ENCODE results near the gene ARPP21. TPM values are rescaled to one million over a fixed set of nuclear protein-coding genes. Genes with fewer than 3 reads are reported as not detected.
"Not testable (repeated sequence)": the region's sequence is repeated elsewhere in the genome, so short reads cannot be mapped to it uniquely, and the experiment has no call there.

The ARPP21 gene
- total RNA-seq, 3 donors from 2014 or later, result 0.29 to 1.9 (median 0.46) TPM

GRCh38 chr3:35598804-35599203 is 40.5 kb upstream of the ARPP21 start:
- TF ChIP-seq CTCF (IDR thresholded peaks at IDR 0.05), result no peak
- H3K9me3 ChIP-seq, result no peaks in the 10 kb centered on the region
- no peaks in the 10 kb centered on the region for H3K36me3 ChIP-seq (ENCODE audit: low read depth)
- ATAC-seq, result no peak
- no peaks in the 10 kb centered on the region for H3K4me1 ChIP-seq (ENCODE audit: low read depth)
- H3K4me3 ChIP-seq, result no peak overlapping the region
- DNase-seq, result no peak
- intact Hi-C loops (cut with DNase I, micrococcal nuclease), result no loop called here

DNA sequence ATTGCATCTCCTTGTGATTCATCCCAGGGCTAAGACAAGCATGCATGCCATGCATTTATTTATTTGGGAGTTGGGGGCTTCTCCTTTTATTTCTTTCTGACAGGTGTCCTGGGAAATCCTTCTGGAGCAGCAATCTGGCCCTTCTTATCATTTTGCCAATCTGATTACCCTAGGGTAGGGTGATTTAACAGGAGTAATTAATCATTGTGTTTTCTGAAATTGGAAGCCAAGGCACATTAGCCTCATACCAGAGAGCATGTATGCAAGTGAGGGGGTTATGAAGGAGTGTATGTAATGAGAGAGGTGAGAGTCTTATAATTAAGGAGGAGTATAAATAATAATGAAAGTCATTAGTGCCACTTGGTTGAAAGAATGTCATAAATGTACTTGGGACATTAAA is 37.4 kb upstream of the ARPP21 start:
- TF ChIP-seq CTCF (IDR thresholded peaks at IDR 0.05), result no peak
- ATAC-seq (no peak), DNase-seq (no peak)
- H3K9me3 ChIP-seq, result no peaks in the 10 kb centered on the region
- no peaks in the 10 kb centered on the region for H3K4me1 ChIP-seq (ENCODE audit: low read depth)
- intact Hi-C loops (cut with DNase I, micrococcal nuclease), result no loop called here
- H3K4me3 ChIP-seq, result no peak overlapping the region
- no peaks in the 10 kb centered on the region for H3K36me3 ChIP-seq (ENCODE audit: low read depth)

- no peaks in the 10 kb centered on the region for H3K36me3 ChIP-seq (ENCODE audit: low read depth)
- no peak for TF ChIP-seq CTCF (IDR thresholded peaks at IDR 0.05)
- no peak for DNase-seq
- no peaks in the 10 kb centered on the region for H3K9me3 ChIP-seq
- ATAC-seq, result no peak
- H3K4me3 ChIP-seq, result no peak overlapping the region
- no peaks in the 10 kb centered on the region for H3K4me1 ChIP-seq (ENCODE audit: low read depth)
- intact Hi-C loops (cut with DNase I, micrococcal nuclease), result no loop called here
Observed at GRCh38 chr3:35602395-35602936, 36.9 kb upstream of the ARPP21 start.

GRCh38 chr3:35616346-35616745 is 23.0 kb upstream of the ARPP21 start:
- DNase-seq, result no peak
- no peak for TF ChIP-seq CTCF (IDR thresholded peaks at IDR 0.05)
- H3K4me3 ChIP-seq, result no peak overlapping the region
- no peaks in the 10 kb centered on the region for H3K9me3 ChIP-seq
- no peaks in the 10 kb centered on the region for H3K36me3 ChIP-seq (ENCODE audit: low read depth)
- no peak for ATAC-seq
- intact Hi-C loops (cut with DNase I, micrococcal nuclease), result no loop called here
- H3K4me1 ChIP-seq (ENCODE audit: low read depth), result no peaks in the 10 kb centered on the region

DNA sequence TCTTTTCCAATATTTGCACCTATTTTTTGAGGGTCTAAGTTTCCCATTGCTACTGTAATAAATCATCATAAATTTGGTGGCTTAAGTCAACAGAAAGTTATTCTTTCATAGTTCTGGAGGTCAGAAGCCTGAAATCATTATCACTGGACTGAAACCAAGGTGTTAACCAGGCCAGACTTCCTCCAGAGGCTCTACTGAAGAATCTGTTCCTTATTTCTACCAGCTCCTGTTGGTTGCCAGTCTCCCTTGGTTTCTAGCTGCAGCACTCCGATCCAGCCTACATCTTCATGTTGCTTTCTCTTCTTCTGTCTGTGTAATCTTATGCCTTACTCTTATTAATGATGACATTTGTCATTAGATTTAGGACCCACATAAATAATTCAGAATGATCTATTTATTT is 22.0 kb upstream of the ARPP21 start:
- TF ChIP-seq CTCF (IDR thresholded peaks at IDR 0.05), result no peak
- no peaks in the 10 kb centered on the region for H3K36me3 ChIP-seq (ENCODE audit: low read depth)
- DNase-seq, result no peak
- ATAC-seq, result no peak
- intact Hi-C loops (cut with DNase I, micrococcal nuclease), result no loop called here
- no peaks in the 10 kb centered on the region for H3K9me3 ChIP-seq
- H3K4me1 ChIP-seq (ENCODE audit: low read depth), result no peaks in the 10 kb centered on the region
- no peak overlapping the region for H3K4me3 ChIP-seq

DNA sequence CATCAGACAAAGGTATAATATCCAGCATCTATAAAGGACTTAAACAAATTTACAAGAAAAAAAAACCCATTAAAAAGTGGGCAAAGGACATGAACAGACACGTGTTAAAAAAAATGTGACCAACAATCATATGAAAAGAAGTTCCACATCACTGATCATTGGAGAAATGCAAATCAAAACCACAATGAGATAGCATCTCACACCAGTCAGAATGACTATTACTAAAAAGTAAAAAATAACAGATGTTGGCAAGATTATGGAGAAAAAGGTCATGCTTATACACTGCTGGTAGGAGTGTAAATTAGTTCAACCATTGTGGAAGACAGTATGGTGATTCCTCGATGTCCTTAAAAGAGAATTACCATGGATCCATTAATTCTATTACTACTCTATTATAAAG is 19.1 kb upstream of the ARPP21 start:
- H3K9me3 ChIP-seq; ATAC-seq; H3K36me3 ChIP-seq (ENCODE audit: low read depth); intact Hi-C loops (cut with DNase I, micrococcal nuclease); H3K4me1 ChIP-seq (ENCODE audit: low read depth); H3K4me3 ChIP-seq; DNase-seq: not testable (repeated sequence)
